Measurements from ENCODE around the gene C1orf159. TPM values are rescaled to one million over a fixed set of nuclear protein-coding genes. Genes with fewer than 3 reads are reported as not detected.

Gene C1orf159
- total RNA-seq, 1 experiment from 2014 or later, result 15.7 TPM

DNA sequence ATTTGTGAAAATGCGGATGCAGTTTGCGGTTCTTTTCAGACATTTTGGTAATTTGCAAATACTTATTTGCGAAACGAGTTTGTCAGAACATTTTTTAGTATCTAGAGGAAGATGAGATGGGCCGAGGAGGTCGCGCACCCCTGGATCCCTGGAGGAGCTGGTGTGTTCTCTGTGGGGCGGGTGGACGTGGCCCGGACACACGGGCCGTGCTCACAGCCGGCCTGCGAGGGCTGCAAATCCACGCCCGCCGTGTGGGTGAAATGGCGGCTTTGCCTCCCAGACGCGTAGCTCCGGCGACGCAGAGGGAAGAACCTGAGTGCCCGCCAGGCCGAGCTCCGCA is 48.4 kb upstream of the C1orf159 start:
- Mint-ChIP-seq H3K9me3 (ENCODE audit: unreplicated experiment) (no peaks in the 10 kb centered on the region), H3K27ac (ENCODE audit: low read depth, unreplicated experiment) (no peak overlapping the region), H3K4me1 (ENCODE audit: insufficient read depth, unreplicated experiment) (no peaks in the 10 kb centered on the region), H3K36me3 (ENCODE audit: insufficient read depth, unreplicated experiment) (no peaks in the 10 kb centered on the region), H3K27me3 (ENCODE audit: insufficient read depth, unreplicated experiment) (no peaks in the 10 kb centered on the region), H3K4me3 (ENCODE audit: unreplicated experiment) (no peak overlapping the region)
- ChIA-PET CTCF (interaction anchor here (1.2 kb wide), 1 partner anchor 42 kb away, joined by 5 read pairs; no protein-coding TSS in a partner anchor), POLR2A (no interaction called here)
- TF ChIP-seq, protein P1, sequence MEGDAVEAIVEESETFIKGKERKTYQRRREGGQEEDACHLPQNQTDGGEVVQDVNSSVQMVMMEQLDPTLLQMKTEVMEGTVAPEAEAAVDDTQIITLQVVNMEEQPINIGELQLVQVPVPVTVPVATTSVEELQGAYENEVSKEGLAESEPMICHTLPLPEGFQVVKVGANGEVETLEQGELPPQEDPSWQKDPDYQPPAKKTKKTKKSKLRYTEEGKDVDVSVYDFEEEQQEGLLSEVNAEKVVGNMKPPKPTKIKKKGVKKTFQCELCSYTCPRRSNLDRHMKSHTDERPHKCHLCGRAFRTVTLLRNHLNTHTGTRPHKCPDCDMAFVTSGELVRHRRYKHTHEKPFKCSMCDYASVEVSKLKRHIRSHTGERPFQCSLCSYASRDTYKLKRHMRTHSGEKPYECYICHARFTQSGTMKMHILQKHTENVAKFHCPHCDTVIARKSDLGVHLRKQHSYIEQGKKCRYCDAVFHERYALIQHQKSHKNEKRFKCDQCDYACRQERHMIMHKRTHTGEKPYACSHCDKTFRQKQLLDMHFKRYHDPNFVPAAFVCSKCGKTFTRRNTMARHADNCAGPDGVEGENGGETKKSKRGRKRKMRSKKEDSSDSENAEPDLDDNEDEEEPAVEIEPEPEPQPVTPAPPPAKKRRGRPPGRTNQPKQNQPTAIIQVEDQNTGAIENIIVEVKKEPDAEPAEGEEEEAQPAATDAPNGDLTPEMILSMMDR (IDR thresholded peaks at IDR 0.05; ENCODE audit: unreplicated experiment), result no peak
- BruUV-seq (replicated peaks), result no TSS peak
- intact Hi-C loops (cut with micrococcal nuclease), result no loop called here
- DNase-seq (ENCODE audit: unreplicated experiment), result no peak

DNA sequence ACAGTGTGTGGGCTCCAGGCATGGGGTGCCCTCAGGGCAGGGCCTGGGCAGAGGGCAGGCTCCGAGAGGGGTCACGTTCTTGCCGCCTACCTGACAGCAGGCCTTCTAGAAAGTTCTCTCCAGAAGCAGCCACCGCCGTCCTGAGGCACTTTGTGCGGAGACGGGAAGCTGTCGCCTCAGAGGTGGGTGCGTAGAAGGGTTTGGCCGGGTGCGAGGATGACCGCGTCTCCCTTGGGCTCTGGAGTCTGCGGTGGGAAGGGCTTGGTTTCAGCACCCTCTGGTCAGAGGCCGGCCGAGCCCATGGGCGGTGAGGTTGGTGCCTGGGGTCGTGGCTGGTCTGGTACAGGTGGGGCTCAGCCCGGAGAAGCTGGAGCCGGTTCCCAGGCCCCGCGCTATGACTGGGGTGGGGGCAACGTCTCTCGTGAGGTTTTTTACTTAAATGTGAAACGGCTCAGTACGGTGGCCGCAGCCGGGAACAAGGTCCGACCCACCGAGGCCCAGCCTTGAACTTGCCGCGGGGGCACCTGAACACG is 47.7 kb upstream of the C1orf159 start:
- no TSS peak for BruUV-seq (replicated peaks)
- Mint-ChIP-seq H3K4me3 (ENCODE audit: unreplicated experiment) (no peak overlapping the region), H3K36me3 (ENCODE audit: insufficient read depth, unreplicated experiment) (no peaks in the 10 kb centered on the region), H3K9me3 (ENCODE audit: unreplicated experiment) (no peaks in the 10 kb centered on the region), H3K4me1 (ENCODE audit: insufficient read depth, unreplicated experiment) (no peaks in the 10 kb centered on the region), H3K27me3 (ENCODE audit: insufficient read depth, unreplicated experiment) (no peaks in the 10 kb centered on the region), H3K27ac (ENCODE audit: low read depth, unreplicated experiment) (no peak overlapping the region)
- TF ChIP-seq, protein P1 (IDR thresholded peaks at IDR 0.05; ENCODE audit: unreplicated experiment), result no peak
- intact Hi-C loops (cut with micrococcal nuclease), result no loop called here
- ChIA-PET CTCF (interaction anchor here (1.2 kb wide), 1 partner anchor 41 kb away, joined by 5 read pairs; no protein-coding TSS in a partner anchor), POLR2A (no interaction called here)
- no peak for DNase-seq (ENCODE audit: unreplicated experiment)

DNA sequence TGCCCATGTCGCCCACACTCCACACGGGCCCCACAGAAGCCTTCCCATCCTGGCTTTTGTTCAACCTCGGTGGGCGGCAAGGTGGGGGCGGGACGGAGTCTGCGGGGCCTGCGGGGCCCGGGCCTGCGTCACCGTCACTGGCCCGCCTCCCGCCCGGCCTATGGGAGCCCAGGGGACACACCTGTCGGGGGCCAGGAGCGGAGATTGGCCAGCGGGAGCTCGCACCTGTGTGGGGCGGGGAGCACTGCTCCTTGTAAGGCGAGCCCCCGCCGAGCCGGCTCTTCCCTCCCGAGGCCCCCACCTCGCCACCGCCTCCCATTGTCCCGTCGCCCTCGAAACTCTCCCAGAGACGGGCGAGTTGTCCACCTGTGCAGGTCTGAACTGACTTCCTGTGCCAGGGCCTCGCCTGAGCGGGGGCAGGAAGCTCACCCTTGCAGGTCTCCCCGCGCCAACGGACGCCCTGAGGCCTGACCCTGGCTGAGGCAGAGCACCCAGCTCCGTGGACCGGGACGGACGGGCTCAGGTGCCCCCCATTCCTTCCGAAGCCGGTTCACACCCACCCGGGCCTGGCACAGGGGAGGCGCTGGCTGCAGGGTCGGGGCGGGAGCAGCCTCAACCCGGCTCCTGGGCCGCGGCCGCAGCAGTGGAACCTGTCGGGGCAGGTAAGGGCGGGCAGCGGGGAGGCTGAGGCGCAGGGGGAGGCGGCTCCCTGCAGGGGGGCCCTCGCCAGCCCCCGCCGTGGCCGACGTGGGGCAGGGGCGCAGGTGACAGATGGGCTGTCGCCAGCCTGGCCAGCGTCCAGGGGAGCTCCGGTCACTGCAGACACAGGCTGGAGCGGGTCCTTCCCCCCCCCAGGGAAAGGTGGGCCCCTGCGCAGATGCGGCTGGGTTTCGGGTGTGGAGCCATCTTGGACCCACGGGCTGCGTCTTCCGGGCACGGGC is 47.0 kb upstream of the C1orf159 start:
- H3K4me3 Mint-ChIP-seq (ENCODE audit: unreplicated experiment), result no peak overlapping the region
- CTCF ChIA-PET, result no interaction called here
- DNase-seq (ENCODE audit: unreplicated experiment), result peak; percentile 16
- H3K36me3 Mint-ChIP-seq (ENCODE audit: insufficient read depth, unreplicated experiment), result no peaks in the 10 kb centered on the region
- H3K27me3 Mint-ChIP-seq (ENCODE audit: insufficient read depth, unreplicated experiment), result no peaks in the 10 kb centered on the region
- no peaks in the 10 kb centered on the region for H3K4me1 Mint-ChIP-seq (ENCODE audit: insufficient read depth, unreplicated experiment)
- H3K9me3 Mint-ChIP-seq (ENCODE audit: unreplicated experiment), result no peaks in the 10 kb centered on the region
- BruUV-seq (replicated peaks), result no TSS peak
- intact Hi-C loops (cut with micrococcal nuclease), result no loop called here
- TF ChIP-seq, protein P1 (IDR thresholded peaks at IDR 0.05; ENCODE audit: unreplicated experiment), result no peak
- no peak overlapping the region for H3K27ac Mint-ChIP-seq (ENCODE audit: low read depth, unreplicated experiment)
- POLR2A ChIA-PET, result no interaction called here

DNA sequence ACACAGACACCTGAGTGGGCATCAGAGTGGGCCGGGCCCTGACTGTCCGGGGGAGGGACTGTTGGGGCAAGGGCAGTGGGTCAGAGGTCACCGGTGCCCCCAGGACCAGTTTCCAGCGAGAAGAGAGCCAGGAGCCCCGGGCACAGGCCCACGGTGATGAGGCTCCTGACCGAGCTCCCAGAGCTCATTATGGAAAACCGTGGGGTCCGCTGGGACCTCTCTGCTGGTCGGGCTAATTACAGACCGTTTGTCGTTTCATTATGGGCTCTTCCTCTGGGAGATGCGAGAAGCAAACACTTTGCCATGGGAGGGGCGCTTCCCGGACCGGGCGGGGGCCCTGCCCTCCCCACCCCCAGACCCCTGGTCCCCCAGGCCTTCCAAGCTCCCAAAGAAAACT is 45.8 kb upstream of the C1orf159 start:
- Mint-ChIP-seq H3K4me3 (ENCODE audit: unreplicated experiment) (no peak overlapping the region), H3K9me3 (ENCODE audit: unreplicated experiment) (no peaks in the 10 kb centered on the region), H3K36me3 (ENCODE audit: insufficient read depth, unreplicated experiment) (no peaks in the 10 kb centered on the region), H3K4me1 (ENCODE audit: insufficient read depth, unreplicated experiment) (no peaks in the 10 kb centered on the region), H3K27ac (ENCODE audit: low read depth, unreplicated experiment) (no peak overlapping the region), H3K27me3 (ENCODE audit: insufficient read depth, unreplicated experiment) (no peaks in the 10 kb centered on the region)
- intact Hi-C loops (cut with micrococcal nuclease), result no loop called here
- TF ChIP-seq, protein P1 (IDR thresholded peaks at IDR 0.05; ENCODE audit: unreplicated experiment), result no peak
- CTCF ChIA-PET, result no interaction called here
- POLR2A ChIA-PET, result no interaction called here
- no peak for DNase-seq (ENCODE audit: unreplicated experiment)
- no TSS peak for BruUV-seq (replicated peaks)
